ENCODE data around the gene LETM1.

Gene LETM1

DNA sequence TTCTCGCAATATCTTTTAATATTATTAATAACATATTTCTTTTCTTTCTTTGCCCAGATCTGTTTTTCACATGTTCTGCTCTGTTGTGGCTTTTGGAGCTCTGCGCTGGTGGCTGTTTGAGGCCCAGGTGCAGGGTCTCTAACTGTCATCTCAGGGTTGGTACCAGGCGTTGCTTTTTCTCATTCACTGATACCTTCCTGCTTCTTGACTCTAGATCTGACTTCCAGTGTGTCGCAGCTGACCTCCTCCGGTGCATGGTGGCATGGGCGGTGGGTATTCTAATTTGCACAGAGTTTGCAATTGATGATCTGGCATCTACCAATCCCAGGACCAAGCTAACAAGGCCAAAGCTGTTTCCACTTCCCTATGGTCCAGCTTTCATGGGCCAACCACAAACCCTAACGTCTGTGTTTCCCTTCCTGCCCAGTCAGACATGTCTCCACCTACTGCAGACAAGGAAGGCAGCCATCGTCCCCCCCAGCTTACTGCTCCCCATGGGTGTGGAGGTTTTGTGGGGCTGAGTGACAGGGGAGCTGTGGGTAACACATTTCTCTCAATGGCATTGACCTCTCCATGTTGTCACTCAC, 25.2 kb downstream of the LETM1 start:
- H3K4me3 Mint-ChIP-seq: no peak overlapping the region
- no peak overlapping the region for H3K27ac Mint-ChIP-seq
- H3K4me1 Mint-ChIP-seq: peaks cover 7% of the 10 kb centered on the region
- ATAC-seq: no peak
- H3K36me3 Mint-ChIP-seq: peaks cover 61% of the 10 kb centered on the region
- H3K9me3 Mint-ChIP-seq: no peaks in the 10 kb centered on the region
- no peak for DNase-seq (ENCODE audit: low spot score in 2 of 2)

- H3K9me3 Mint-ChIP-seq: no peaks in the 10 kb centered on the region
- peaks cover 7% of the 10 kb centered on the region for H3K4me1 Mint-ChIP-seq
- no peak overlapping the region for H3K27ac Mint-ChIP-seq
- DNase-seq (ENCODE audit: low spot score in 2 of 2) (no peak), ATAC-seq (no peak)
- peaks cover 61% of the 10 kb centered on the region for H3K36me3 Mint-ChIP-seq
- H3K4me3 Mint-ChIP-seq: no peak overlapping the region
These were observed 25.7 kb downstream of the LETM1 start for GRCh38 chr4:1830234-1830633.

DNA sequence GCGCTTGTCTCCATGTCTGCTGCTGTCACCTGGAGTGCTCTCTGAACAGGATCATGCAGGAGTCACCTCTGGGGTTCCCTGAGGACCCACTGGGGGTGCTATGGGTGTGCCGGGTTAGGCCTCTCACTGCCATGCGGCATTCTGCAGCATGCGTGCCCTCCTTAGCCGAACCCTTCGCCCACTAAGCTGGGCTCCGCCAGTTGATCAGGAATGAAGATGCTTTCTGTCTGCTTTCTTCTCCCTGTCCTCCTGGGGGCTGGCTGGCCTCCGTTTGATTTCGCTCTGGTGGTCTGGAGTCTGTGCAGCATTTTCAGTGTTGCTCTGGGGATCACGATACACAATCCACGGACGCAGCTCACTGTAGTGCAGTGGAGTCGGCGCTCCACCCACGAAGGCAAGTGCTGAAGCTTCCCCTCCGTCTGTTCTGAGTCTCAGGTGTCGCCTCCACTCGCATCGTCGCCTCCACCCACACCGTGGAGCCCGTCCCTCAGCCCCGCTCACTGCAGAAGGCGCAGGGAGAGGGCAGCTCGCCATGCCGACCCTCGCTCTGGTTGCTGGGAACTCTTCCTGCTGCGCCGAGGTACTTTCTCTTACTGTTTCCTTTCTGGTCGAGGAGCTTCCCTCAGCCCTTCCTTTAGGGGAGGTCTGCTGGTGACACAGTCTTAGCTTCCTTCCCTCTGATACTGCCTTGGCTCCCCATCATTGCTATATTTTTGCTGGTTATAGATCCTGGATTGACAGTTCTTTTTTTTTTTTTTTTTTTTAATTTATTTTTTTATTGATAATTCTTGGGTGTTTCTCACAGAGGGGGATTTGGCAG, 29.2 kb downstream of the LETM1 start:
- Mint-ChIP-seq H3K27ac (peak overlapping the region; percentile 64), H3K9me3 (no peaks in the 10 kb centered on the region), H3K4me3 (no peak overlapping the region), H3K36me3 (peaks cover 58% of the 10 kb centered on the region), H3K4me1 (no peaks in the 10 kb centered on the region)
- no peak for DNase-seq (ENCODE audit: low spot score in 2 of 2)
- no peak for ATAC-seq

- ATAC-seq: no peak
- Mint-ChIP-seq H3K27ac (no peak overlapping the region), H3K9me3 (no peaks in the 10 kb centered on the region), H3K4me3 (no peak overlapping the region), H3K36me3 (peaks cover 60% of the 10 kb centered on the region), H3K4me1 (no peaks in the 10 kb centered on the region)
- DNase-seq (ENCODE audit: low spot score in 2 of 2): no peak
These were observed 30.6 kb downstream of the LETM1 start for GRCh38 chr4:1825326-1825725.

DNA sequence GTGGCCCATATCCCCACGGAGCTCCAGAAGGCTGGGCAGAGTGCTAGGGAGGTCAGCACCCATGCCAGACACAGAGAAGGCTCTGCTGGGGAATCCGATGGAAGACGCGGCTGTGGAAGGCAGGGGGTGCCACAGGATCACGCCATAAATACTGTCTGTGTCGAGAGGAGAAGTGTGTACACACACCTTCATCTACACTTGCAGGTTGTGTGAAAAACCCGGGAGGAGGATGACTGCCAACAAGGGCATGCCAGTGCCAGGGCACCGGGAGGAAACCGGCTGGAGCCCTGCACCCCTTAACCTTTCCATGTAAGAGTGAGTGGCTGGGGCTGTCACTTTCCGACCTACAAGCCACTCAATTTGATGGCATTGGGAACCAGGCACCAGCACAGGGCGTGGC, 31.2 kb downstream of the LETM1 start:
- H3K4me1 Mint-ChIP-seq: no peaks in the 10 kb centered on the region
- H3K4me3 Mint-ChIP-seq: no peak overlapping the region
- ATAC-seq (no peak), DNase-seq (ENCODE audit: low spot score in 2 of 2) (no peak)
- peaks cover 62% of the 10 kb centered on the region for H3K36me3 Mint-ChIP-seq
- no peak overlapping the region for H3K27ac Mint-ChIP-seq
- H3K9me3 Mint-ChIP-seq: no peaks in the 10 kb centered on the region

- Mint-ChIP-seq H3K27ac (peak overlapping the region; percentile 34), H3K36me3 (peaks cover 67% of the 10 kb centered on the region), H3K4me3 (no peak overlapping the region), H3K9me3 (no peaks in the 10 kb centered on the region), H3K4me1 (no peaks in the 10 kb centered on the region)
- ATAC-seq (no peak), DNase-seq (ENCODE audit: low spot score in 2 of 2) (no peak)
These were observed 32.4 kb downstream of the LETM1 start for GRCh38 chr4:1823545-1823932.

GRCh38 chr4:1822568-1823544, 33.1 kb downstream of the LETM1 start:
- H3K36me3 Mint-ChIP-seq: peaks cover 74% of the 10 kb centered on the region
- H3K4me3 Mint-ChIP-seq: no peak overlapping the region
- H3K27ac Mint-ChIP-seq: peak overlapping the region; percentile 34
- ATAC-seq (no peak), DNase-seq (ENCODE audit: low spot score in 2 of 2) (no peak)
- no peaks in the 10 kb centered on the region for H3K4me1 Mint-ChIP-seq
- no peaks in the 10 kb centered on the region for H3K9me3 Mint-ChIP-seq

GRCh38 chr4:1821679-1822567, 34.0 kb downstream of the LETM1 start:
- Mint-ChIP-seq H3K4me3 (no peak overlapping the region), H3K27ac (peak overlapping the region; percentile 34), H3K36me3 (peaks cover 84% of the 10 kb centered on the region), H3K4me1 (no peaks in the 10 kb centered on the region), H3K9me3 (no peaks in the 10 kb centered on the region)
- DNase-seq (ENCODE audit: low spot score in 2 of 2) (no peak), ATAC-seq (no peak)

DNA sequence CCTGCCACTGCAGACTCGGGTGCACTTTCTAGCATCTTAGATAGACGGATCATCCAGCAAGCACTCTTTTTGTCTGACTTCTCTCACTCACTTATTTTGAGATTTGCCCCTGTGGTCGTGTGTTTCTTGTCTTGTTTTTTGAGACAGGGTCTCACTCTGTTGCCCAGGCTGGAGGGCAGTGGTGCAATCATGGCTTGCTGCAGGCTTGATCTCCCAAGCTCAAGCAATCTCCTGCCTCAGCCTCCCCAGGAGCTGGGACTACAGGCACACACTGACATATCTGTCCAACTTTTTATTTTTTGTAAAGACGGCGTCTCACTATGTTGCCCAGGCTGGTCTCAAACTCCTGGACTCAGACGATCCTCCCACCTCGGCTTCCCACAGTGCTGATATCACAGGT, 36.1 kb downstream of the LETM1 start:
- ATAC-seq (no peak), DNase-seq (ENCODE audit: low spot score in 2 of 2) (no peak)
- no peaks in the 10 kb centered on the region for H3K4me1 Mint-ChIP-seq
- H3K36me3 Mint-ChIP-seq: peaks cover 87% of the 10 kb centered on the region
- no peaks in the 10 kb centered on the region for H3K9me3 Mint-ChIP-seq
- no peak overlapping the region for H3K27ac Mint-ChIP-seq
- H3K4me3 Mint-ChIP-seq: no peak overlapping the region

- ATAC-seq (no peak), DNase-seq (ENCODE audit: low spot score in 2 of 2) (no peak)
- no peaks in the 10 kb centered on the region for H3K9me3 Mint-ChIP-seq
- no peaks in the 10 kb centered on the region for H3K4me1 Mint-ChIP-seq
- H3K27ac Mint-ChIP-seq: no peak overlapping the region
- H3K4me3 Mint-ChIP-seq: no peak overlapping the region
- H3K36me3 Mint-ChIP-seq: peaks cover 91% of the 10 kb centered on the region
These were observed 36.7 kb downstream of the LETM1 start for GRCh38 chr4:1819284-1819683.

- H3K36me3 Mint-ChIP-seq: peaks cover 92% of the 10 kb centered on the region
These were observed 39.7 kb downstream of the LETM1 start for GRCh38 chr4:1815997-1816860.

GRCh38 chr4:1815096-1815996, 40.6 kb downstream of the LETM1 start:
- no peak for ATAC-seq

More at GRCh38 chr4:1815997-1816860, 39.7 kb downstream of the LETM1 start:
- ATAC-seq: no peak
- H3K27ac Mint-ChIP-seq: no peak overlapping the region
- no peak for DNase-seq (ENCODE audit: low spot score in 2 of 2)
- H3K4me1 Mint-ChIP-seq: no peaks in the 10 kb centered on the region
- no peaks in the 10 kb centered on the region for H3K9me3 Mint-ChIP-seq
- H3K4me3 Mint-ChIP-seq: no peak overlapping the region

GRCh38 chr4:1814453-1814852, 41.5 kb downstream of the LETM1 start:
- ATAC-seq (no peak), DNase-seq (ENCODE audit: low spot score in 2 of 2) (no peak)
- H3K9me3 Mint-ChIP-seq: no peaks in the 10 kb centered on the region
- no peak overlapping the region for H3K27ac Mint-ChIP-seq
- H3K4me3 Mint-ChIP-seq: no peak overlapping the region
- no peaks in the 10 kb centered on the region for H3K4me1 Mint-ChIP-seq
- H3K36me3 Mint-ChIP-seq: peaks cover 76% of the 10 kb centered on the region

More at GRCh38 chr4:1815096-1815996, 40.6 kb downstream of the LETM1 start:
- Mint-ChIP-seq H3K36me3 (peaks cover 85% of the 10 kb centered on the region), H3K27ac (no peak overlapping the region), H3K4me3 (no peak overlapping the region), H3K4me1 (no peaks in the 10 kb centered on the region), H3K9me3 (no peaks in the 10 kb centered on the region)
- DNase-seq (ENCODE audit: low spot score in 2 of 2): no peak
